ENCODE results near the gene RAPH1.
"Not testable (repeated sequence)": the region's sequence is repeated elsewhere in the genome, so short reads cannot be mapped to it uniquely, and the experiment has no call there.

The RAPH1 gene

GRCh38 chr2:203532957-203533658, 2.0 kb downstream of the RAPH1 start:
- no peak for ATAC-seq
- H3K27me3 Mint-ChIP-seq, result peaks cover 84% of the 10 kb centered on the region
- H3K4me1 Mint-ChIP-seq, result peaks cover 22% of the 10 kb centered on the region
- H3K4me3 Mint-ChIP-seq, result no peak overlapping the region
- no peaks in the 10 kb centered on the region for H3K36me3 Mint-ChIP-seq
- peaks cover 8% of the 10 kb centered on the region for H3K9me3 Mint-ChIP-seq
- no peak overlapping the region for H3K27ac Mint-ChIP-seq

DNA sequence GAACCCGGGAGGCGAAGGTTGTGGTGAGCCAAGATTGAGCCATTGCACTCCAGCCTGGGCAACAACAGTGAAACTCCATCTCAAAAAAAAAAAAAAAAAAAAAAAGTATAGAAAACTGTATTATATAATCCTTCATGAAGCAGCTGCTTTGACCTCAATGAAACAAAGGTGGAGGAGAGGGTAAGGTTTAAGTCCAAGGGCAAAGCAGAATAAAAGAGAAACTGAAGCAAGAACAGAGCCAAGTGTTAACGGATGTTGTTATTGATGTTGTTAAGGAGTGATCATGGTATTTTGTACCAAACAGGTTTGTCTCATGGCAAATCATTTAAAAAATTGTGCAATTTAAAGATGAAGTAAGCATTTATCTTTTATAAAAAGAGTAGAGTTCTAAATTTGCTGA, 7.4 kb downstream of the RAPH1 start:
- no peaks in the 10 kb centered on the region for H3K9me3 Mint-ChIP-seq
- ATAC-seq, result no peak
- H3K4me3 Mint-ChIP-seq, result no peak overlapping the region
- no peak overlapping the region for H3K27ac Mint-ChIP-seq
- H3K27me3 Mint-ChIP-seq, result peaks cover 41% of the 10 kb centered on the region
- H3K4me1 Mint-ChIP-seq, result no peaks in the 10 kb centered on the region
- no peaks in the 10 kb centered on the region for H3K36me3 Mint-ChIP-seq

GRCh38 chr2:203513268-203513667, 21.8 kb downstream of the RAPH1 start:
- not testable (repeated sequence) for H3K9me3 Mint-ChIP-seq, ATAC-seq, H3K27ac Mint-ChIP-seq, H3K4me1 Mint-ChIP-seq, H3K36me3 Mint-ChIP-seq, H3K4me3 Mint-ChIP-seq
- H3K27me3 Mint-ChIP-seq, result peaks cover 41% of the 10 kb centered on the region

GRCh38 chr2:203510941-203511305, 24.2 kb downstream of the RAPH1 start:
- Mint-ChIP-seq H3K27me3 (peaks cover 17% of the 10 kb centered on the region), H3K36me3 (no peaks in the 10 kb centered on the region), H3K4me3 (no peak overlapping the region), H3K9me3 (no peaks in the 10 kb centered on the region), H3K4me1 (no peaks in the 10 kb centered on the region), H3K27ac (no peak overlapping the region)
- no peak for ATAC-seq

- H3K9me3 Mint-ChIP-seq, result no peaks in the 10 kb centered on the region
- no peak overlapping the region for H3K4me3 Mint-ChIP-seq
- peaks cover 13% of the 10 kb centered on the region for H3K27me3 Mint-ChIP-seq
- H3K4me1 Mint-ChIP-seq, result no peaks in the 10 kb centered on the region
- H3K27ac Mint-ChIP-seq, result no peak overlapping the region
- no peak for ATAC-seq
- no peaks in the 10 kb centered on the region for H3K36me3 Mint-ChIP-seq
These were observed 24.7 kb downstream of the RAPH1 start for GRCh38 chr2:203510256-203510940.

- H3K9me3 Mint-ChIP-seq, H3K4me1 Mint-ChIP-seq, H3K36me3 Mint-ChIP-seq, ATAC-seq, H3K4me3 Mint-ChIP-seq, H3K27ac Mint-ChIP-seq: not testable (repeated sequence)
- peaks cover 16% of the 10 kb centered on the region for H3K27me3 Mint-ChIP-seq
These were observed 31.6 kb downstream of the RAPH1 start for GRCh38 chr2:203503460-203503859.

DNA sequence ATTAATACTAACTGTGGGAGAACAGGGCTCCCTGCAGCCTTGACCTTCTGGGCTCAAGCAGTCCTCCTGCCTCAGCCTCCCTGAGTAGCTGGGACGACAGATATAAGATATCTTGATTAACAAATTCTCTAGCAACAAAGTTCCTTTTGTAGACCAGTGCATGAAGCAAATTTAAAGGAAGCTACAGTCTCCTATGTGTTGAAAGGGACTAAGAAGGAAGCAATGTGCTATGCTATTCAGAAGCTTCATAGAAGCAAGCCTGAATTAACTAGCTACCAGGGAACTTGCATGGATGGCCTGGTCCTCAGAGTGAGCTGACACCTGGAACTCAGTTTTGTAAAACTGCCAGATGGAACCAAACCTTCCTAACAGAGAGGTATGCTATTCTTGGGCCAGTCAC, 33.2 kb downstream of the RAPH1 start:
- H3K4me1 Mint-ChIP-seq, result peaks cover 6% of the 10 kb centered on the region
- no peak overlapping the region for H3K27ac Mint-ChIP-seq
- peaks cover 16% of the 10 kb centered on the region for H3K27me3 Mint-ChIP-seq
- ATAC-seq, result no peak
- H3K9me3 Mint-ChIP-seq, result peaks cover 5% of the 10 kb centered on the region
- H3K36me3 Mint-ChIP-seq, result no peaks in the 10 kb centered on the region
- H3K4me3 Mint-ChIP-seq, result no peak overlapping the region

DNA sequence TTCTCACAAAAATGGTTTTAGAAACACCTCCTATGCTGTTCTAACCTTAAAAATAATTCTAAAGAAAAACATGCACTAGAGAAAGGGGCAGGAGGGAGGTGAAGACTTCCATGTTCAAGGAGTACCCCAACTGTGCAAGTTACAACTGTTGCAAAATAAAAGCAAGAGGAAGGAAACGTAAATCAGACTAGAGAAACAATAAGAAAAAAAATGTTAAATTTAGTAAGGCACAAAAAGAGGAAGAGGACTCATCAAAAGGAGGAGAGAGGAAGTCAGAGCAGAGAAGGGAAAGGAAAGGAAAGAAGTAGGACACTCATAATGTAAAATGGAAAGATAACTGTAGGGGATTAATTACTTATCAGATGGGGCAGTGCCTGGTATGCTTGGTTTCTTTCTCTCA, 34.1 kb downstream of the RAPH1 start:
- Mint-ChIP-seq H3K27me3 (peaks cover 16% of the 10 kb centered on the region), H3K4me3 (no peak overlapping the region), H3K9me3 (peaks cover 5% of the 10 kb centered on the region), H3K36me3 (no peaks in the 10 kb centered on the region), H3K27ac (no peak overlapping the region), H3K4me1 (peaks cover 6% of the 10 kb centered on the region)
- ATAC-seq, result no peak

DNA sequence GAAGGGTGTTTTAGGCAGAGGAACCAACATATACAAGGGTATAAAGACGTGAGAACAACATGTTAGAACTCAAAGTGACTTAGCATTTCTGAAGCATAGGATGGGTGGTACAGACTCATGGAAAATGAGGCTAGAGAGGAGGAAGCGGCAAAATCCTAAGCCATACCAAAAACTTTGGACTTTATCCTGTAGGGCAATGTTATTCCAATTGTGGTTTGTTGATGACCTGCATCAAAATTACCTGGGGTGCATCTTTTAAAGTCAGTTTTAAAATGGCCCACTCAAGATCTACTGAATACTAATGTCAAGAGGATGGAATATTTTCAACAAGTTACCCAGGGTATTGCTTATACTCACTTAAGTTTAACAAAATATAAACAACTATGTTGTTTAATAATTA, 34.8 kb downstream of the RAPH1 start:
- no peak for ATAC-seq
- Mint-ChIP-seq H3K9me3 (peaks cover 5% of the 10 kb centered on the region), H3K27me3 (peaks cover 16% of the 10 kb centered on the region), H3K27ac (no peak overlapping the region), H3K36me3 (no peaks in the 10 kb centered on the region), H3K4me1 (peaks cover 6% of the 10 kb centered on the region), H3K4me3 (no peak overlapping the region)

GRCh38 chr2:203498161-203498560, 36.9 kb downstream of the RAPH1 start:
- no peak overlapping the region for H3K4me3 Mint-ChIP-seq
- no peak for ATAC-seq
- H3K4me1 Mint-ChIP-seq, result peaks cover 6% of the 10 kb centered on the region
- no peaks in the 10 kb centered on the region for H3K9me3 Mint-ChIP-seq
- H3K27me3 Mint-ChIP-seq, result no peaks in the 10 kb centered on the region
- no peaks in the 10 kb centered on the region for H3K36me3 Mint-ChIP-seq
- no peak overlapping the region for H3K27ac Mint-ChIP-seq

- Mint-ChIP-seq H3K36me3 (no peaks in the 10 kb centered on the region), H3K27ac (no peak overlapping the region), H3K4me3 (no peak overlapping the region), H3K9me3 (no peaks in the 10 kb centered on the region), H3K4me1 (no peaks in the 10 kb centered on the region), H3K27me3 (no peaks in the 10 kb centered on the region)
- no peak for ATAC-seq
These were observed 42.1 kb downstream of the RAPH1 start for GRCh38 chr2:203492965-203493364.

- Mint-ChIP-seq H3K27me3 (peaks cover 9% of the 10 kb centered on the region), H3K4me3 (no peak overlapping the region), H3K4me1 (no peaks in the 10 kb centered on the region), H3K27ac (no peak overlapping the region), H3K36me3 (no peaks in the 10 kb centered on the region), H3K9me3 (no peaks in the 10 kb centered on the region)
- no peak for ATAC-seq
These were observed 44.7 kb downstream of the RAPH1 start for GRCh38 chr2:203490391-203490790.

DNA sequence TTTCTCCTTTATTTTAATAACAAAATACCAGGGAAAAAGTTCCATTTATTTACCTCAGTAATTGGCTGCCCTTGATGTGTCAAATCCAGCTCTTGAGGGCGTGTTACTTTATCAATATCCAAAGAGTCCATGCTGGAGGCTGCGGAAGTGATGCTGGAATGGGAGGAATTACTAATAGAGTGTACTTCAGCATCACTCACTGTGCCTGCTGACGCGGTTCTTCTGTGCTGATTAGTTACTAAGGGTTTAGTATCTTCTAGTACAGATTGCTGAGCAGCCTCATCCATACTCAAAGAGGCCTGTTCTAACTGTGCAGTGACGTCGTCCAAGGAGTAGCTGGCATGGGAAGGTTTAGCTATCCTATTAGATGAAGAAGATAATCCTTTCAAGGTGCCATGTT, 45.6 kb downstream of the RAPH1 start:
- Mint-ChIP-seq H3K27ac (no peak overlapping the region), H3K36me3 (no peaks in the 10 kb centered on the region)
- ATAC-seq, result no peak

DNA sequence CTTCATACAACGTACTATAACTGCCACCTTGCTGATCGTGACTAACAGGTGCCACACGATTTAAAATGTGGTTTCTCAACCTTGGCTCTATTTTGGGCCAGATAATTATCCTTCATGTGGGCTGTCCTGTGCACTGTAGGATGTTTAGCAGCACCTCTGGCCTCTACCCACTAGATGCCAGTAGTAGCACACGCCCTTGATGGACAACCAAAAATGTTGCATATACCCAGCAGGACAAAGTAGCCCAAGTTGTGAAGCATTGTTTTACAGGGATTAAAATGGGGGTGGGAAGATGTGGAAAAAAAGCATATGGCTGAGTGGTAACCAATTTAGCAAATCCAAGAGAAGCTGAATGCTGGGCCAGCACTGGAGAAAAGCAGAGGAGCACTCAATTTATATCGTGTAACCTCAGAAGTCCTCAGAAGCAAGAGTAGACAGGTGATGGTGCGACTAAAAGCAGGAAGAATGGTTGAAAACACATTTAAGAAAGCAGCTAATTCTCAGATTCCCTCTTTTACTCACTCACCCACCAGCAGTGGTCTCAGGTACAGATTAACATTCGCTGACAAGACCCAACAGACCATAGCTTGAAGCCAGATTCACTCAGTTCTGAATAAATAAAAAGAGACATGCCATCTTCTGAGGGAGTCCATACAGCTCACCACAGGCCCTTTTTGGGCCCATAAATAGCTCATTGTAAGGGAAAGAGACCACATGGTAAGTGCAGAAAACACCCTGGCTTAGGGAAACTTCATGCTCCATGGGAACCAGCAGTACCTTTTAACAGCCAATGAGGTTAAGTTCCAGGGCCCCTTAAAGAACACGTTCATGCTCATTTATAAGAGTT, 50.6 kb downstream of the RAPH1 start:
- Mint-ChIP-seq H3K36me3 (no peaks in the 10 kb centered on the region), H3K4me1 (no peaks in the 10 kb centered on the region), H3K4me3 (no peak overlapping the region), H3K9me3 (no peaks in the 10 kb centered on the region), H3K27me3 (peaks cover 9% of the 10 kb centered on the region), H3K27ac (no peak overlapping the region)
- ATAC-seq, result peak; percentile 65

More for the DNA sequence above, 45.6 kb downstream of the RAPH1 start:
- Mint-ChIP-seq H3K9me3 (no peaks in the 10 kb centered on the region), H3K4me1 (no peaks in the 10 kb centered on the region), H3K4me3 (no peak overlapping the region), H3K27me3 (peaks cover 9% of the 10 kb centered on the region)

DNA sequence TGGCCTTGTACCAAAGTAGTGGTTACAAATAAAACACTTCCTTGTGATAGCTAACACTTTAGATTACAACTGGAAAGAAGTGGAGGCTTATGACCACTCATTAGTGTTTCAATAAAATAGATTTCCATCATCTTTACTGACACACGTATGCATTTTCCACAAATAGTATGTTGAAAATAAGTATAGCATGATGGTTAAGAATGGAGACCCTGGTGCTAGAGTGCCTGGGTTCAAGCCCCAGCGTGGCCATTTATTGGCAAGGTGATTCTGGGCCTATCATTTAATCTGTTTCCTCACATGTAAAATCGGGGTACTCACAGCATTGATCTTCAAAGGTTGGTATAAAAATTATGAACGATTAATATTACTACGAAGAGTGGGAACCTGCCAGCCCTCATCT, 54.5 kb downstream of the RAPH1 start:
- Mint-ChIP-seq H3K4me3 (no peak overlapping the region), H3K9me3 (no peaks in the 10 kb centered on the region), H3K27me3 (peaks cover 11% of the 10 kb centered on the region), H3K4me1 (no peaks in the 10 kb centered on the region), H3K36me3 (no peaks in the 10 kb centered on the region), H3K27ac (no peak overlapping the region)
- ATAC-seq, result no peak
